Right atrium auricular region (tissue), 2 donors: ENCODE measurements around the gene PCBP3. TPM values are rescaled to one million over a fixed set of nuclear protein-coding genes. Genes with fewer than 3 reads are reported as not detected.

Experiments
- DNase-seq: peaks from one replicate; pipeline ENCODE4 v3.0.0-alpha.2; 2019; ENCODE audit warnings: low spot score
- H3K27ac ChIP-seq, 2 donors: fragments of 200-600 bp; sonication (generic); 1 replicate in 1 of 2; 2 replicates in 1 of 2; pipeline ENCODE4 v1.5.1; 2016 to 2019
- H3K27me3 ChIP-seq, 2 donors: fragments of 200-600 bp; sonication (generic); one replicate each; pipeline versions ENCODE4 v1.5.1 to v1.6.0; 2017 to 2019
- H3K36me3 ChIP-seq: fragments of 200-600 bp; sonication (generic); one replicate; pipeline ENCODE4 v1.5.1; 2016
- H3K4me1 ChIP-seq, 2 donors: fragments of 200-600 bp; sonication (generic); one replicate each; pipeline versions ENCODE4 v1.5.1 to v1.6.0; 2017 to 2019
- H3K4me3 ChIP-seq, 2 donors: fragments of 200-600 bp; sonication (generic); 1 replicate in 1 of 2; 2 replicates in 1 of 2; pipeline ENCODE4 v1.5.1; 2017 to 2019; ENCODE audit warnings: mild to moderate bottlenecking in 1 of 2, moderate library complexity in 1 of 2
- H3K9me3 ChIP-seq, 2 donors: fragments of 200-600 bp; sonication (generic); one replicate each; pipeline ENCODE4 v1.5.1; 2019
- CTCF ChIP-seq, 2 donors: fragments of 200-600 bp; sonication (generic); IDR thresholded peaks; one replicate each; pipeline ENCODE4 v1.5.1; 2019; ENCODE audit warnings: antibody characterized with exemption in 2 of 2
- total RNA-seq, 2 donors: library from RNA; depleted of rRNA; stranded (reverse); fragments of >200 nt; gene quantifications; one replicate each; pipeline ENCODE4 v1.1.0, GENCODE V29; 2016

PCBP3 gene
- total RNA-seq, 2 donors from 2014 or later, result 2.3 to 5.2 TPM

GRCh38 chr21:45740088-45740440 is 96.5 kb downstream of the PCBP3 start:
- DNase-seq, result no peak
- Histone ChIP-seq H3K4me1 (no peaks in the 10 kb centered on the region), H3K36me3 (no peaks in the 10 kb centered on the region), H3K27ac (no peak overlapping the region), H3K4me3 (no peak overlapping the region), H3K27me3 (no peaks in the 10 kb centered on the region), H3K9me3 (no peaks in the 10 kb centered on the region)
- TF ChIP-seq CTCF (IDR thresholded peaks at IDR 0.05), result no peak

GRCh38 chr21:45740491-45741357 is 97.2 kb downstream of the PCBP3 start:
- Histone ChIP-seq H3K4me1 (no peaks in the 10 kb centered on the region), H3K36me3 (no peaks in the 10 kb centered on the region), H3K27me3 (no peaks in the 10 kb centered on the region), H3K9me3 (no peaks in the 10 kb centered on the region), H3K27ac (no peak overlapping the region), H3K4me3 (no peak overlapping the region)
- DNase-seq, result no peak
- TF ChIP-seq CTCF (IDR thresholded peaks at IDR 0.05), result no peak

DNA sequence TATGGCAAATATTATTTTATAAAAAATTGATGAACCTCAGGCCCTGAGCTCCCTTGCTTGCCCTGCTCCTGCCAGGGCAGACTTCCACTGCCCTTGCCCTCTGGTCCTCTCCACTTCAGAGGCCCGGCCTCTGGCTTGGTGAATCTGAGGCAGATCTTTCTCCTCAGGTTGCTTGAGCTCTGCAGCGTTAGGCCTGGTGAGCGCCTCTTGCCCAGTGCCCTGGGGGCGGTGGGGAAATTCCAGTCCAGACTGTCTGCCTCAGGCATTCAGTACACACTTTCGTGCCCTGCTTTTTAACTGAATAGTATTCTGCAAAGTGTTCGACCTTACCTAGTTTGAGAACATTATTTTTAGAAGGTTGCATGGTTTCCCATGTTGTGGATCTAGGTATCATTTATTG is 98.2 kb downstream of the PCBP3 start:
- H3K9me3 ChIP-seq, result no peaks in the 10 kb centered on the region
- H3K27me3 ChIP-seq, result no peaks in the 10 kb centered on the region
- DNase-seq, result no peak
- TF ChIP-seq CTCF (IDR thresholded peaks at IDR 0.05), result no peak
- H3K4me1 ChIP-seq, result no peaks in the 10 kb centered on the region
- H3K27ac ChIP-seq, result no peak overlapping the region
- H3K4me3 ChIP-seq, result no peak overlapping the region
- H3K36me3 ChIP-seq, result no peaks in the 10 kb centered on the region

DNA sequence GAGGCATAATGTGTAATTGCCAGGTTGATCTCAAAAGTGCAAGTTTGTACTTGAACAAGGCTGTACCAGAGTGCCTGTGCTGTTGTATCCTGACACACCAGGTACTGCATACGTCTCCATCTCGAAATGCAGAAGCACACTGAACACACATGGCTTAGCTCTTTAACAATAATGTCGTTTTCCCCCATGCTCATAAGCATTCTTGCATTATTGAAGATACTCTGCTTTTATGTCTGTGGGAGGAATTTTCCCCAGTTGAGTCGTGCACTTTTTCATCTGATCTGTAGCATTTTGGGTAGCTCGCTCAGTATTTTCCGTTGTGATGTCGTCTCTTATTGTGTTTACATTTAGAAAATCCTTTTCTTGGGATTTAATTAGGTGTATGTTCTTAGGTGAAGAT is 98.7 kb downstream of the PCBP3 start:
- Histone ChIP-seq H3K9me3 (no peaks in the 10 kb centered on the region), H3K27ac (no peak overlapping the region), H3K36me3 (no peaks in the 10 kb centered on the region), H3K4me3 (no peak overlapping the region), H3K4me1 (no peaks in the 10 kb centered on the region), H3K27me3 (no peaks in the 10 kb centered on the region)
- no peak for TF ChIP-seq CTCF (IDR thresholded peaks at IDR 0.05)
- no peak for DNase-seq

DNA sequence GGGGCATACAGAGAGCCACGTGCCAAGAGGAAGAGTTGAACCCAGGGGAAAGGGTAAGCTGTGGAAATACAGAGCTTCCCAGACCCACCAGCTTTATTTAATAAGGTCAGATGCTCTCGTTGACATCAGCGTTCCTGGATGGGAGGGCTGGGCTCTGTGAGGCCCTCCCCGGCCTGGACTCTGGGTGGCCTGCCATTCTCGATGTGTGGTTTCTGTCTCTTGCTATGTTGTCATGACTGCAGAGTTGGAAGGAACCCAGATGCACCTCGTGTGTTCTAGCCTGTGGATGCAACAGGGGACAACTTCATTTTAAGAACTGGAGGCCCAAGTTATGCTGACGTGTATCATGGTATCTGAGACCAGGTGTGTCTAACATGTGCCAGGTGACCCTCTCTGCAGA is 101.7 kb downstream of the PCBP3 start:
- no peak for TF ChIP-seq CTCF (IDR thresholded peaks at IDR 0.05)
- Histone ChIP-seq H3K4me1 (peaks cover 0 to 6% of the 10 kb centered on the region in 2 donors), H3K4me3 (no peak overlapping the region)

More for the DNA sequence above, 101.7 kb downstream of the PCBP3 start:
- Histone ChIP-seq H3K27me3 (no peaks in the 10 kb centered on the region), H3K9me3 (no peaks in the 10 kb centered on the region), H3K36me3 (no peaks in the 10 kb centered on the region), H3K27ac (no peak overlapping the region)
- DNase-seq, result no peak
